ENCODE measurements around the gene SHISA9. TPM values are rescaled to one million over a fixed set of nuclear protein-coding genes. Genes with fewer than 3 reads are reported as not detected.

Gene SHISA9
- total RNA-seq, 3 donors from 2014 or later (not counting 1 experiment from before 2014, with no cell fraction given) = 0.05 TPM; not detected in 2

DNA sequence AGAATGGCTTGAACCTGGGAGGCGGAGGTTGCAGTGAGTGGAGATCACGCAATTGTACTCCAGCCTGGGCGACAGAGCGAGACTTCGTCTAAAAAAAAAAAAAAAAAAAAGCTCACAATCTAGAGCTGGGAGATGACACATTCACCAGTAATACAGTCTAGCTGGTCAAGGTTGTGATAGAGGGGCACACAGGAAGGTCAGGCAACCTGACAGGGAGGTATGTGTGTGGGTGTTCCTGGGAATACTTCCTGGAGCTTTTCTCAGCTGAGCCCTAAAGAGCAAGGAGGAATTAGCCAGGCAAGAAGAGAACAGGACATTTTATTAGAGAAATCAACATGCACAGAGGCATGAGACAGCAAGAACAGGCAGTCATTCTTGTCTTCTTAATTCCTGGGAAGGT is 216.7 kb downstream of the SHISA9 start:
- no peaks in the 10 kb centered on the region for H3K9me3 ChIP-seq (ENCODE audit: control insufficient read depth, insufficient read depth, low read length)
- H3K27ac ChIP-seq (ENCODE audit: low read length) = no peak overlapping the region
- Mint-ChIP-seq H3K36me3 (no peaks in the 10 kb centered on the region), H3K27ac (no peak overlapping the region), H3K9me3 (peaks cover 2% of the 10 kb centered on the region in 2 donors), H3K27me3 (ENCODE audit: low read depth in 2 of 2) (no peaks in the 10 kb centered on the region), H3K4me3 (no peak overlapping the region), H3K4me1 (no peaks in the 10 kb centered on the region)
- no peaks in the 10 kb centered on the region for H3K36me3 ChIP-seq (ENCODE audit: control insufficient read depth, insufficient read depth, low read length)
- no peak for DNase-seq
- ATAC-seq = no peak
- TF ChIP-seq, protein P1, sequence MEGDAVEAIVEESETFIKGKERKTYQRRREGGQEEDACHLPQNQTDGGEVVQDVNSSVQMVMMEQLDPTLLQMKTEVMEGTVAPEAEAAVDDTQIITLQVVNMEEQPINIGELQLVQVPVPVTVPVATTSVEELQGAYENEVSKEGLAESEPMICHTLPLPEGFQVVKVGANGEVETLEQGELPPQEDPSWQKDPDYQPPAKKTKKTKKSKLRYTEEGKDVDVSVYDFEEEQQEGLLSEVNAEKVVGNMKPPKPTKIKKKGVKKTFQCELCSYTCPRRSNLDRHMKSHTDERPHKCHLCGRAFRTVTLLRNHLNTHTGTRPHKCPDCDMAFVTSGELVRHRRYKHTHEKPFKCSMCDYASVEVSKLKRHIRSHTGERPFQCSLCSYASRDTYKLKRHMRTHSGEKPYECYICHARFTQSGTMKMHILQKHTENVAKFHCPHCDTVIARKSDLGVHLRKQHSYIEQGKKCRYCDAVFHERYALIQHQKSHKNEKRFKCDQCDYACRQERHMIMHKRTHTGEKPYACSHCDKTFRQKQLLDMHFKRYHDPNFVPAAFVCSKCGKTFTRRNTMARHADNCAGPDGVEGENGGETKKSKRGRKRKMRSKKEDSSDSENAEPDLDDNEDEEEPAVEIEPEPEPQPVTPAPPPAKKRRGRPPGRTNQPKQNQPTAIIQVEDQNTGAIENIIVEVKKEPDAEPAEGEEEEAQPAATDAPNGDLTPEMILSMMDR (IDR thresholded peaks at IDR 0.05) = no peak
- no peaks in the 10 kb centered on the region for H3K27me3 ChIP-seq (ENCODE audit: control insufficient read depth, insufficient read depth, low read length)
- no peaks in the 10 kb centered on the region for H3K4me1 ChIP-seq (ENCODE audit: control insufficient read depth, insufficient read depth, low read length)
- H3K4me3 ChIP-seq (ENCODE audit: low read length) = no peak overlapping the region
- 100% methylated on average over 5 of the region's 5 CpGs for WGBS (ENCODE audit: insufficient coverage)
- intact Hi-C loops (cut with micrococcal nuclease) = no loop called here

DNA sequence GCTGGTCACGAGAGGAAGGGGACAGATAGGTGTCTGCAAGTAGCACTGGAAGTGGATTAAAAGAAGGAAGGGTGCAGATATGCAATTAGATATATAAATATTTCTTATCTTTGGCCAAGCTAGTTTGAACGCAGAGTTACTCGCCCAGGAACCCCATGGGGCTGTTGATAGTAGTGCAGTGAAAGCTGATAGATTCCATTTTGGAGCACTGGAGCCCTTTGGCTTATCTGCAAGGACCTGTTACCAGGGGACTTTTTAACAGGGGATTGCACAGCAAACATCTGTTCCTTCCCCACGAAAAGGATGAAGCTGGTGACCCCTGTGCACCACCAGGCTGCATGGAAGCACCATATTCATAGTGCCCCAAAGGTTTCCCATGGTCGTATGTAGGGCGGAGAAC is 218.7 kb downstream of the SHISA9 start:
- TF ChIP-seq, protein P1 (IDR thresholded peaks at IDR 0.05) = no peak
- no peaks in the 10 kb centered on the region for H3K36me3 Mint-ChIP-seq
- no peak overlapping the region for H3K27ac Mint-ChIP-seq
- ATAC-seq (no peak), DNase-seq (no peak)
- 61% methylated on average over 6 of the region's 6 CpGs for WGBS (ENCODE audit: insufficient coverage)
- intact Hi-C loops (cut with micrococcal nuclease) = no loop called here
- no peaks in the 10 kb centered on the region for H3K9me3 Mint-ChIP-seq
- H3K27me3 Mint-ChIP-seq (ENCODE audit: low read depth in 2 of 2) = no peaks in the 10 kb centered on the region
- no peaks in the 10 kb centered on the region for H3K36me3 ChIP-seq (ENCODE audit: control insufficient read depth, insufficient read depth, low read length)
- no peaks in the 10 kb centered on the region for H3K4me1 ChIP-seq (ENCODE audit: control insufficient read depth, insufficient read depth, low read length)
- H3K4me3 ChIP-seq (ENCODE audit: low read length) = no peak overlapping the region
- H3K4me3 Mint-ChIP-seq = no peak overlapping the region
- no peaks in the 10 kb centered on the region for H3K4me1 Mint-ChIP-seq
- no peaks in the 10 kb centered on the region for H3K9me3 ChIP-seq (ENCODE audit: control insufficient read depth, insufficient read depth, low read length)
- H3K27ac ChIP-seq (ENCODE audit: low read length) = no peak overlapping the region
- H3K27me3 ChIP-seq (ENCODE audit: control insufficient read depth, insufficient read depth, low read length) = no peaks in the 10 kb centered on the region

DNA sequence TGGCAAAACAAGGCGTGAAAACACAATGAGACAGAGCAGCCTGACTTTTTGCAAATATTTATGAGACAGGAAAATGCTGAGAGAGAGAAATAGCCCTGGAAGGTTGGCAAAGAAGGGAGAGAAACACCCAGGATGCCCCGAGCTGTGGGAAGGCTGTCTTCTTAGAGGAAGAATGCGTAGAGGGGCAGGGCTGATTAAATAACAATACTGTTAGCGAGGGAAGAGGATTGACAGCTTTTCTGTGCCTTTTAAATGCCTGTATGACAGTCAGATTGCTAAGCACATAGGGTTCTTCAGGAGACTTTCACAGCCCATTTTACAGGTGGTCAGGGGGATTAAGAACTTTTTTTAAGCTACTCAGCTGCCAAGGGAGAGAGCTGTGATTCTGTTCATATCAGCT is 219.2 kb downstream of the SHISA9 start:
- 70% methylated on average over 4 of the region's 4 CpGs for WGBS (ENCODE audit: insufficient coverage)

DNA sequence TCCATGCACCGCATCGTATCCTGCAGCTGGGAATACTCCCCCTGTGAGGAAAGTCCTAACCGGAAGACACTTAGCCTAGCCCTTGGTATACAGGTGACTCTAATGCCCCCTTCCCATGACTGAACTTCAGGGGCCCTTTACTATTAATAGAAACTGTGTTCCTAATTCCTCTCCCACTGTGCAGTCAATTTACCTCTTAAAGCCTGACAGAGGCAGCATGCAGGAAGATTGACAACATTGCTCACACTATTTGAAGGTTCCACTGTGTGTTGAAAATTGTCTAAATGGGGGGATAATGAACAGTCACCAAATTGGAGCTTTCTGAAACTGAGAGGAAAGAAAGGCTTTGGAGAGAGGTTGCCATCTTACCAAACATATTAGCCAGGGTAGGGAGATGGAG is 222.6 kb downstream of the SHISA9 start:
- Histone ChIP-seq H3K9me3 (ENCODE audit: control insufficient read depth, insufficient read depth, low read length) (peaks cover 3% of the 10 kb centered on the region), H3K36me3 (ENCODE audit: control insufficient read depth, insufficient read depth, low read length) (no peaks in the 10 kb centered on the region), H3K27me3 (ENCODE audit: control insufficient read depth, insufficient read depth, low read length) (no peaks in the 10 kb centered on the region), H3K4me3 (ENCODE audit: low read length) (no peak overlapping the region), H3K27ac (ENCODE audit: low read length) (no peak overlapping the region), H3K4me1 (ENCODE audit: control insufficient read depth, insufficient read depth, low read length) (no peaks in the 10 kb centered on the region)
- no peaks in the 10 kb centered on the region for H3K27me3 Mint-ChIP-seq (ENCODE audit: low read depth in 2 of 2)
- intact Hi-C loops (cut with micrococcal nuclease) = no loop called here
- no peak overlapping the region for H3K4me3 Mint-ChIP-seq
- peaks cover 0 to 4% of the 10 kb centered on the region in 2 donors for H3K9me3 Mint-ChIP-seq
- H3K36me3 Mint-ChIP-seq = no peaks in the 10 kb centered on the region
- WGBS (ENCODE audit: insufficient coverage) = 81% methylated on average over 3 of the region's 3 CpGs
- ATAC-seq = no peak
- no peak overlapping the region for H3K27ac Mint-ChIP-seq
- TF ChIP-seq, protein P1 (IDR thresholded peaks at IDR 0.05) = no peak
- no peak for DNase-seq
- H3K4me1 Mint-ChIP-seq = no peaks in the 10 kb centered on the region

More for the DNA sequence above, 219.2 kb downstream of the SHISA9 start:
- no peaks in the 10 kb centered on the region for H3K27me3 ChIP-seq (ENCODE audit: control insufficient read depth, insufficient read depth, low read length)
- Mint-ChIP-seq H3K27ac (no peak overlapping the region), H3K27me3 (ENCODE audit: low read depth in 2 of 2) (no peaks in the 10 kb centered on the region), H3K4me3 (no peak overlapping the region), H3K36me3 (no peaks in the 10 kb centered on the region), H3K9me3 (no peaks in the 10 kb centered on the region), H3K4me1 (no peaks in the 10 kb centered on the region)
- TF ChIP-seq, protein P1 (IDR thresholded peaks at IDR 0.05) = no peak
- no peaks in the 10 kb centered on the region for H3K4me1 ChIP-seq (ENCODE audit: control insufficient read depth, insufficient read depth, low read length)
- intact Hi-C loops (cut with micrococcal nuclease) = no loop called here
- DNase-seq = no peak
- no peaks in the 10 kb centered on the region for H3K9me3 ChIP-seq (ENCODE audit: control insufficient read depth, insufficient read depth, low read length)
- no peak overlapping the region for H3K27ac ChIP-seq (ENCODE audit: low read length)
- ATAC-seq = no peak
- no peaks in the 10 kb centered on the region for H3K36me3 ChIP-seq (ENCODE audit: control insufficient read depth, insufficient read depth, low read length)
- H3K4me3 ChIP-seq (ENCODE audit: low read length) = no peak overlapping the region
